Astrocyte (in vitro differentiated cells and primary cell): ENCODE results near the gene HOXA7.

Experiments
- EZH2 ChIP-seq: IDR thresholded peaks from 2 replicates; pipeline ENCODE4 v1.6.1; 2012; ENCODE audit warnings: mild to moderate bottlenecking, low read length, inconsistent platforms; ENCODE audit not compliant: insufficient read depth
- TF ChIP-seq, protein P1 (sequence below): IDR thresholded peaks from 2 replicates; pipeline ENCODE4 v1.5.1; 2011; ENCODE audit warnings: low read depth, mild to moderate bottlenecking, inconsistent platforms, low read length, moderate library complexity; ENCODE audit not compliant: insufficient read depth

GRCh38 chr7:27146491-27147198 lies 9.8 kb downstream of the HOXA7 start:
- TF ChIP-seq, protein P1, sequence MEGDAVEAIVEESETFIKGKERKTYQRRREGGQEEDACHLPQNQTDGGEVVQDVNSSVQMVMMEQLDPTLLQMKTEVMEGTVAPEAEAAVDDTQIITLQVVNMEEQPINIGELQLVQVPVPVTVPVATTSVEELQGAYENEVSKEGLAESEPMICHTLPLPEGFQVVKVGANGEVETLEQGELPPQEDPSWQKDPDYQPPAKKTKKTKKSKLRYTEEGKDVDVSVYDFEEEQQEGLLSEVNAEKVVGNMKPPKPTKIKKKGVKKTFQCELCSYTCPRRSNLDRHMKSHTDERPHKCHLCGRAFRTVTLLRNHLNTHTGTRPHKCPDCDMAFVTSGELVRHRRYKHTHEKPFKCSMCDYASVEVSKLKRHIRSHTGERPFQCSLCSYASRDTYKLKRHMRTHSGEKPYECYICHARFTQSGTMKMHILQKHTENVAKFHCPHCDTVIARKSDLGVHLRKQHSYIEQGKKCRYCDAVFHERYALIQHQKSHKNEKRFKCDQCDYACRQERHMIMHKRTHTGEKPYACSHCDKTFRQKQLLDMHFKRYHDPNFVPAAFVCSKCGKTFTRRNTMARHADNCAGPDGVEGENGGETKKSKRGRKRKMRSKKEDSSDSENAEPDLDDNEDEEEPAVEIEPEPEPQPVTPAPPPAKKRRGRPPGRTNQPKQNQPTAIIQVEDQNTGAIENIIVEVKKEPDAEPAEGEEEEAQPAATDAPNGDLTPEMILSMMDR, result no peak
- TF ChIP-seq EZH2, result no peak
